Activated CD4-positive, alpha-beta T cell treated with anti-CD3 and anti-CD28 coated beads for 1 hour (primary cell): ENCODE results near the gene MS4A15.
"Not testable (repeated sequence)": the region's sequence is repeated elsewhere in the genome, so short reads cannot be mapped to it uniquely, and the experiment has no call there.

Experiments used
- DNase-seq: peaks from one replicate; pipeline ENCODE4 v3.0.0-alpha.2; 2020

Gene MS4A15

DNA sequence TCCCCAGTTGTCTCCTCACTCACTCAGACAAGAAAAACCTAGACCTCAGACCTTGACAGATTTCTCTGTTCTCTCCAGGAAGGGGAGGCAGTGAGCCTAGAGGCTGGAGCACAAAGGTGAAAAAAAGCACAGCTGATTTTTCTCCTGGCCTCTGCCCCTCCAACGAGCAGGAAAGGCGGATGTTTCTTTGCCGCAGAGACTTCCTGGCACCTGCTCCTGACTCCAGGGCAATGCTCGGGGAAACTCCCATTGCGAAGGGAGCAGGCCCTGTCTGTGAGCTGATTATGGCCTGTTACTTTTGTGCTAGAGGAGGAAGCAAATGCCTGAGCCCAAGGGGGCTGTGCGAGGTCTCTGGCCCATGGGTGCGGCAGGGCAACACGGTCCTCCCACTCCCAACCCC is 53.9 kb downstream of the MS4A15 start:
- DNase-seq = no peak

DNA sequence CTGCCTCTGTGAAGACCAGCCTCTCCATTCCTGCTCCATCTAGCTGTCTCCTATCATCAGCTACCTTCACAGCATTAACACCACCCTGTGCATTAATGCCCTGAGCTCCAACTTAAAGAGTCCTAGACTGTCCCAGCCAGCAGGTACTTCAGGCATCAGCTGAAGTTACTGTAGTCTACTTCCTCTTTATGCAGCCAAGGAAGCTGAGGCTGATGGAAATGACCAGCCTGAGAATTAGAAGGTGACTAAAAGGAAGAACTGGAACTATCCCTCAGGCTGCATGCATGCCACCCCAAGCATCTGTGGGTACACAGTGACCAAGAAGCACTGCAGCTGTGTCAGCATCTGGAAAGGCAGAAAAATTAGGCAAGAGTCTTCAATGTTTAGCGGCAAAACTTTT is 56.7 kb downstream of the MS4A15 start:
- no peak for DNase-seq

DNA sequence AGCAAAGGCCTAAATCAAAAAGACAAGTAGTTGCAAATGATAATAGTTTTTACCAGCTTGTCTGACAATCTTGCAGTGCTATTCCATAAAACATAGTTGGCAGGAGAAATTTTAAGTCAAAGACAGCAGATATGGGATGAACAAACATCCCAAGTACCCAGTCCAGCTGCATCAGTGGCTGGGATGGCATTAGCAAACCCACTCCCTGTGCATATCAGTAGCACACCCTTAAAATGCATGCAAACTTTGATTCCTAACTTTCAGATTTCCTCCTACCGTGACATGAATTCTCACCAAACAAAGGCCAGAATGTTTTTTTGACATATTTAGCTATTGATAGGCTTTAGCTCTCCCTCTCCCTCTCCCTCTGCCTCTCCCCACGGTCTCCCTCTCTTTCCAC is 57.4 kb downstream of the MS4A15 start:
- no peak for DNase-seq

DNA sequence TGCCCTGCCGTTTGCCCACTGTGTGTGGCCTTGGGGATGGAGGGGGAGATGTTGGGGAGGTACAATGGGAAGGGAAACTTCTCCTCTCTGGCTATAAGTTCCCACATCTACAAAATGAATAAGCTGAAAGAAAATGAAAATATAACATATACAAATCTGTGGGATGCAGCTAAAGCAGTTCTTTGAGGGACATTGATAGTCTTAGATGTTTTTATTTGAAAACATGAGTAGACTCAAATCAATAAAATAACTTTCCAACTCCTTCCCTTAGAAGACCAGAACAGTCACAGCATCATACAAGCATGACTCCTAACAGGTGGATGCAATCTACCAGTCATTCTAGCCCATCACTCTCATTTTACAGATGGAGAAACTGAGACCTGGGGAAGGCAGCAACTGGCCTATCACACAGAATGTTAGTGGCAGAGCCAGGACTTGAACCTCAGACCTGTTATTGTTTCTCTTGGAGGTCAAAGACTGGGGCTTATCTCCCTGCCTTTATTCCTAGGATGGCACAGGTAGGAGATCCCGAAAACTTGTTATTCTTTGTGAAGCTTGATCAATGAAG is 60.0 kb downstream of the MS4A15 start:
- no peak for DNase-seq

DNA sequence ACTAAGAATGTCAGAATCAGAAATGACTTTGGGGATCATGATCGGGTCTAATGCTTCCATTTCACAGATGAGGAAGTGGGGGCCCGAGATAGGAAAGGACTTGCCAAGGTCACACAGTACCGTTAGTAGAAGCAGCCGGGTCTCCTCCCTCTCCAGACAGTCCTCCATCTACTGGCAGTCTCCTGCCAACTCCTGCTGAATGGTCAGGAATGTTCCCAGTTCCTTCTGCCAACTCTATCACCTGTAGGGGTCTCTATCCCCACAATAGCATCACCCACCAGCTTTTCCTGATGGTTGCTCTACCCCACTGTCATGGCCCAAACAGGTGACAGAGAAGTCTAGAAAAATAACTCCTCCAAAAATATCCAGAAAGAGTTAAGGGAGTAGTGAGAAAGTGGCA is 61.4 kb downstream of the MS4A15 start:
- no peak for DNase-seq

DNA sequence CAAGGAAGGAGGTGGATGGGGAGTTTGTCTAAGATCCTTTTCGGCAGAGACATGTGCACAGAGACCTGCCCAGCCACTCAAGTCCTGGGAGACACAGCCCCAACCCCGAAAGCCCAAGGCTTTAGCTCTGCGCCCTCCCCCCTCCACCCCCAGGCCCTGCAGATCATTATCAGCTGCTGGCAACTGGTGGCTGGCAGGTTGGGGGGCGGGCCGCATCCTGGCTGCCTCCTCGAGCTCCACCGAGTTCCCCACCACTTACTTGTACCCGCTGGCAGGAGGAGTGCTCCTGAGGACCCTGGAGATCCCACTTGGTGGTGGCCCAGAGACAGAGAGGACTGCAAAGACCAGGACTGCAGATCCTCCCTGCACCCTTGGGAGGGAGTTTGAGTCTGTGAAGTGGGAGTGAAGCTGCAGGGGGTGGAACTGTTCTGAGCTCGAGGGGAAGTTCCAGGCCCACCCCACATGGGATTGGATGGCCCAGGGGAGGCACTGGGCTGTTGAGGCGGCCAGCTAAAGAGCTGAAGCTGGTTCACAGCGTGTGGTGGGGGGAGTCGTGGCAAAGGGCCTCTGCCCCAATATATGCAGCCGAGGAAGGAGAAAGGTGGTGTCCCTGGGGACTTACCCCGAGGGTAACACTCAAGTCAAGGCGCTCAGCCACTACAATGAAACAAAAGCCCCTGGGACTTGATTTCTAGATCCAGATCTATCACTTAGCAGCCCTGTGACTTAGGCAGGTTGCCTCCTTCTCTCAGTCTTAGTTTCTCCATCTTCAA is 65.3 kb downstream of the MS4A15 start:
- no peak for DNase-seq

DNA sequence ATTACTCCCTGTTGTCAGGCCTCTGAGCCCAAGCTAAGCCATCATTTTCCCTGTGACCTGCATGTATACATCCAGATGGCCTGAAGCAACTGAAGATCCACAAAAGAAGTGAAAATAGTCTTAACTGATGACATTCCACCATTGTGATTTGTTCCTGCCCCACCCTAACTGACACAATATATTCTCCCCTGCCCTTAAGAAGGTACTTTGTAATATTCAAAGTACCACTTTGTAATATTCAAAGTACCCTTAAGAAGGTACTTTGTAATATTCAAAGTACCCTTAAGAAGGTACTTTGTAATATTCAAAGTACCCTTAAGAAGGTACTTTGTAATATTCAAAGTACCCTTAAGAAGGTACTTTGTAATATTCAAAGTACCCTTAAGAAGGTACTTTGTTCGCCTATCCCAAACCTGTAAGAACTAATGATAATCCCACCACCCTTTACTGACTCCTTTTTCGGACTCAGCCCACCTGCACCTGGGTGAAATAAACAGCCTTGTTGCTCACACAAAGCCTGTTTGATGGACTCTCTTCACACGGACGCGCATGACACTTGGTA is 67.2 kb downstream of the MS4A15 start:
- DNase-seq = not testable (repeated sequence)

DNA sequence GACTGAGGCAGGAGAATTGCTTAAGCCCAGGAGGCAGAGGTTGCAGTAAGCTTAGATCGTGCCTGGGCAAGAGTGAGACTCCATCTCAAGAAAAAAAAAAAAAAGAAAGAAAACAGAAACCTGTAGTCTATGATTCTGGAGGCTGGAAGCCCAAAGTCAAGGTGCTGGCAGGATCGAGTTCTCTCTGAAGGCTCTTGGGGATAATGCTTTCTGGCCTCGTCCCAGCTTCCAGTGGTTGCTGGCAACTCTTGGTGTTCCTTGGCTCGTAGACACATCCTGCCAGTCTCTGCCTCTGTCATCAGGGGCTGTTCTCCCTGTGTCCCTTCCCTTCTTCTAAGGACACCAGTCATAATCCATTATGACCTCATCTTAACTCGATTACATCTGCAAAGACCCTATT is 68.5 kb downstream of the MS4A15 start:
- no peak for DNase-seq

DNA sequence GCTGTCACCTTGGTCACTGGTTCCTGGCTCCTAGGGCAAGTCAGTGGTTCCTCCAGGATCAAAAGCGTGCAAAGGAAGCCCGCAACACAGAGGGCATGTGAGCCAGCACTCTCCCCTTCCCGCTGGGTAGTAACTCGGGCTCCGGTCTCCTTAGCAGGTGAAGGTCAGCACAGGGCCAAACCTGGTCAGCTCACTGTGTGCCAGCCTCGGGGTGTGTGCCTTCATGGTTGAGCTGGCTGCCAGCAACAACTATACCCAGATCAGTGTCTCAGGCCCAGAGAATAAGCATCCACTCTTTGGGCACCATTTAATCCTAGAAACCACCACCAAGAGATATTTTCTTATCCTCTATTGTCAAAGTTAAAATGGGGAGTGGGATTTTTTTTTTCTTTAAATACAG is 69.1 kb downstream of the MS4A15 start:
- no peak for DNase-seq
